GM21423 (cell line): ENCODE data around the gene HS1BP3.

Experiments used
- ATAC-seq: cut with Tn5 transposase; IDR thresholded peaks from one replicate; pipeline ENCODE4 v1.9.1; 2021; ENCODE audit warnings: mild to moderate bottlenecking, moderate library complexity; ENCODE audit not compliant: unreplicated experiment

Gene HS1BP3

DNA sequence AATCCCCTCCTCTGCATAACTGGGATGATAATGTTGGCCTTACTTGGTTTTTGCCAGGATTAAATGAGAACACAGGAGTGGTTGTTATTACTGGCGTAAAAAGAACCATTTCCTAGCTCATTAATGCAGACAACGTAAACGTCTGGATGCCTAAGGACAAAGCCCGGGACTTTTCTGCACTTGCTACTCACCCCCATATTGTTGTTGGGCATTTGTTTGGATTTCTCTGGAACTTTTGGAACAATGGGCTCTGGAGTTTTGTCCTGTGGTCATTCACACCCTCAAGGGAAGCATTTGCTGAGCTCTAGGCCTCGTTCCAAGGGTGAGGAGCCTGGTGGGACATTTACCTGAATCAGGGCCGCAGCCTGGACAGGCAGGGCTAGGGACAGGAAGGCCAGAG is 76.0 kb downstream of the HS1BP3 start:
- no peak for ATAC-seq

- no peak for ATAC-seq
Measured at GRCh38 chr2:20574423-20574911, 76.4 kb downstream of the HS1BP3 start.

DNA sequence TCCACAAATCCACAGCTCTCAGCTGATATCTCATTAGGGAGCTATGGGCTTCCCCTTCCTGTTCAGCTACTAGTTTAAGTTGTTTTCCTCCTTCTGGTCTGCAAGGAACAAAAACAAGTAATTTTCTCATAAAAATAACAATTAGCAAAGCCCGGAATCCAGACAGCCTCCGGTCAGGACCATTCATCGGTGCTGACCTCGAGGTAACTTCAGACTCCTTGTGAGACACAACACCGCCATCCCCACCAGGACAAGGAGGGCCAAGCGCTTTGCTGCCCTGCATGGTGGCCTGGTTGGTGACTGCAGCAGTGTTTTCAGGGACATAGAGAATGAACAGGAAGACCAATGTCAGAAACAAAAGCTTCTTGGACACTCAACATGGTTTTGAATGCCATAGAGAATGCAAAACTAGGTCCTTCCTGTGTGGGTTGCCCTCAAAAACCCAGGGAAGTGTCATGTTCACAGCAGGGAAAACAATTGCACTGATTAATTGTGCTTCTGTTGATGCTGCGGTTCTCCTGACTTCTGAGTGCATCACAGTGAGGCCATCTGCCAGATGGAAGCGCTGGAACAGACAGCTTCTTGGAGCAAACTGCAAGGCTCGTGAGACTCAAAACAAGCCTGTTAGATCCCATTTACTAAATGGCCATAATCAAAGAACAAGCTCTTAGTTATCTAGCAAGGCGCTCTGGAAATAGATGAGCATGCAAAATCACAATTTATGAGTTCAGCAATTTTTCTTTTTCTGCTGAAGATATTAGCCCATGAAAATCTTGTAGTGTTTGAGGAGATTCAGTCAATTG is 77.1 kb downstream of the HS1BP3 start:
- no peak for ATAC-seq

DNA sequence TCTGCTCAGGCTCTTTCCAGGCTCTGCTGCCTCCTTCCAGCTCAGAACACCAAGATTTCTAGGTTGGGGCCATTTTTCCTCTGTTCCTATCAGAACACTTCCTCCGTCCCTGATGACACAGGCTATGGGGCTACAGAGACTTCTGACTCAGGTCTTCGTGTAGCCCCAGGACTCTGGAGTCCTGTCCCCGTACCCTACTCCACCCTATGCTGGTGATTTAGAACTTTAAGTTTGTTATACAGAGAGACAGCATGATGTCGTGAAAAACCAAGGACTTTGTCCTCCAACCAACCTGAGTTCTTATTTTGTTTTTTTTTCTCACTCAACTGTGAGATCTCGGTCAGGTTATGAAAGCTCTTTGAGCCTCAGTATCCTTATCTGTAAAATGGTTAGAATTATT is 78.7 kb downstream of the HS1BP3 start:
- ATAC-seq: no peak

DNA sequence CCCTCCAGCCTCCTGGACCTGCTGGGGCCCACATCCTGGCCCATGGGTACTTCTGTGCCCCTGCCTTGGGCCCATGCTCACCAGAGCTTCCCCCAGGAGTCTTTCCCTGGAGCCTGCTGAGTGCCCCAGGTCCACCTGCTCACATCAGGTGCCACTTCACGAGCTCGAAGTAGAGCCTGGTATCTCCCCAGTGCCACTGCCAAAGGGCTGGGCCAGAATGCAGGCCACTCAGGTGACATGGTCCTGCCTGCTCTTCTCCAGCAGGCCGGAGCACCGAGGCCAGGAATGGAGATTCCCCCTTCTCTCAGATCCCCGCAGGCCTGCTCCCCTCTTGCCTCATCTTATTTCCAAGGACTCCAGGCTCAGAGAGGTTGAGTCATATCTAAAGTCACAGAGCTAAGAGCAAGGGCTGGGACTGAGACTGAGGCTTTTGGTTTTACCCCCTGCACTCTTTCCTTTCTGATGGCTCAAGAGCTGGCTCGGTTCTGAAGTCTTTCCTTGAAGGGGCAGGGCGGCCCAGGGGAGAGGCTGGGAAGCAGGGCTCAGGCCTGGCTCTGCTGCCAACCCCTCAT is 79.2 kb downstream of the HS1BP3 start:
- ATAC-seq: no peak

DNA sequence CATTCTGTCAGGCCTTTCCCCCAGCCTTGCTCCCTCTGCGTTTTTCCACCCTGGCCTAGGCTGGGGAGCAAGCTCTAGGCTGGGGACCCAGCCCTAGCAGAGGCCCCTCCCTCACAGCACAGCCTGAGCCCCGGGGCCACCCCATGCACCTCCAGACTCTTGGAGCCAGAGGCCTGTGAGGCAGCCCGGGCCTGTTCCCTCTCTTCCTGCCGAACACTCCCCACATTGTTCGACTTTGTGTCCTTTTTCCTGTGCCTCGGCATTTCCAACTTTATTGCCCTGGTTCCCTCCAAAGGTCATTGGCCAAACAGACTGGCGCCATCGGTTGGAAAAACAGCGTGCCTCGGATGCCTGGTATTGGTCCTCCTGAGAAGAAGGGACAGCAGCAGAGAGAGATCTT is 79.7 kb downstream of the HS1BP3 start:
- ATAC-seq: no peak

DNA sequence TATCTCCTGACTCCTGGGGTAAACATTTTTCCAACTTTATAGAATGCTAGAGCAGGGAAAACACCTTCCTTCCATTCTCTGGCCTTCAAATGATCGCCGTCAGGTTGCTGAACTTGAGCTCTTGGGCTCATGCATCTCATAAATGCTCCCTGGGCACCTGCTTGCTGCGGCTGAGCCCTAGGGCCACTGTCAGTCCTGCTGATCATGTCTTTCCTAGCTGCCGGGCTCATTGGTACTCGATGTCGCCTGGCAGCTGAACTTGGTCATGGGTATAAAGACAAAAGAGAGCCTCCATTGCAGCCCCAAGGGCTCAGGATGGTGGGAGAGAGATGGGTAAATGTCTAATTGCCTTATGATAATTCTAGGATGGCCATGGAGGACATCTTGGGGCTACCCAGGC is 80.6 kb downstream of the HS1BP3 start:
- no peak for ATAC-seq

DNA sequence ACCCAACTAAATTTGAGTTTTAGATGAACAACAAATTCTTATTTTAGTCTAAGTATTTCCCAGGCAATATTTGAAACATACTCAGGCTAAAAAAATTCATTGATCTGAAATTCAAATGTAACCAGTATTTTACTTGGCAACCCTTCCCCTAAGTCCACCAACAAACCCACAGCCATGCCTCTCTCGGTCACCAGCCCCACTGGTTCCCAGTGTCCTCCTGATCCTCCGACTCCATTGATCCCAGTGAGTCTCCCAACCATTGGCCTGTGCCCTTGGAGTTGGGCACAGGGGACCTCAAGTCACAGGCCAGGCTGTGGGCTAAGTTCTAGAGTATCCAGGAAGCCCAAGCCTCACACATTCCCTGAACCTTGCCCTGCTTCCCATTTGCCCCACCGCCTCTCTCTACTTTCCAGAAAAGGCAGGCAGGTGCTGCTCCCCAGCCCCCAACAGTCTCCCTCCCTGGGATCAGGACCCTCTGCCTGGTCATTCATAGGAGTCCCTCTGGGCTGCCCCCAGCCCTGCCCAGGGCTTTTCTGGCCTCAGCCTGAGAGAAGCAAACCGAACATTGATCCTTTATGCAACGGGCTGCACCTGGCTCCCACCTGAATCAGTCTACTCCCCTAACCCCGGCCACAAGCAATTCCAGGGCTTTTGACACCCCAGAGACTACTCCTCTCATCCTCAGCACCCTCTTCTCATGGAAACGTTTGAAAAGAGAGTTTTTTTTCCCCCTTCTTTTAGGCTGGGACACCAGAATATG is 81.3 kb downstream of the HS1BP3 start:
- ATAC-seq: no peak

- ATAC-seq: no peak
Measured at GRCh38 chr2:20568501-20569463, 82.1 kb downstream of the HS1BP3 start.

- no peak for ATAC-seq
Measured at GRCh38 chr2:20567926-20568179, 83.0 kb downstream of the HS1BP3 start.
